Coronary artery (tissue), 2 donors: ENCODE results near the gene TTLL11.

Experiments used
- DNase-seq: peaks from one replicate; pipeline ENCODE4 v3.0.0-alpha.2; 2017; ENCODE audit warnings: low spot score
- H3K27ac ChIP-seq, 2 donors: fragments of 200-600 bp; sonication (generic); one replicate each; pipeline ENCODE4 v1.5.1; 2016 to 2019
- H3K4me3 ChIP-seq: fragments of 200-600 bp; sonication (generic); 2 replicates; pipeline ENCODE4 v1.5.1; 2016; ENCODE audit warnings: mild to moderate bottlenecking, moderate library complexity
- TF ChIP-seq, protein P1 (sequence below): fragments of 200-600 bp; sonication (generic); IDR thresholded peaks from one replicate; pipeline ENCODE4 v1.5.1; 2019; ENCODE audit warnings: antibody characterized with exemption

The TTLL11 gene

DNA sequence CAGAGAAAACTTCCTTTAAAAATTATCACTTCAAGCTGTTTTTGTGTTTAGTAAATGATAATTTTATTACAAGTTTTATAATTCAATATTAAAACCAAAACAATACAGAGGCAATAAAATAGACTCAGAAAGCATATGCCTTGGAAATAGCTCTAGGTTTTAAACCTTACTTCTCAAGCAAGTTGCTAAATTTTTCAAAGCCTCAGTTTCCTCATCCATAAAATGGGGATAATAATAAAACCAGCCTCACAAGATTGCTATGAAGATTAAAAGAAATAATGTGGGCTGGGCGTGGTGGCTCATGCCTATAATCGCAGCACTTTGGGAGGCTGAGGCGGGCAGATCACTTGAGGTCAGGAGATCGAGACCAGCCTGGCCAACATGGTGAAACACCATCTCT is 62.8 kb downstream of the TTLL11 start:
- Histone ChIP-seq H3K4me3 (no peak overlapping the region), H3K27ac (no peak overlapping the region)
- no peak for DNase-seq
- TF ChIP-seq, protein P1, sequence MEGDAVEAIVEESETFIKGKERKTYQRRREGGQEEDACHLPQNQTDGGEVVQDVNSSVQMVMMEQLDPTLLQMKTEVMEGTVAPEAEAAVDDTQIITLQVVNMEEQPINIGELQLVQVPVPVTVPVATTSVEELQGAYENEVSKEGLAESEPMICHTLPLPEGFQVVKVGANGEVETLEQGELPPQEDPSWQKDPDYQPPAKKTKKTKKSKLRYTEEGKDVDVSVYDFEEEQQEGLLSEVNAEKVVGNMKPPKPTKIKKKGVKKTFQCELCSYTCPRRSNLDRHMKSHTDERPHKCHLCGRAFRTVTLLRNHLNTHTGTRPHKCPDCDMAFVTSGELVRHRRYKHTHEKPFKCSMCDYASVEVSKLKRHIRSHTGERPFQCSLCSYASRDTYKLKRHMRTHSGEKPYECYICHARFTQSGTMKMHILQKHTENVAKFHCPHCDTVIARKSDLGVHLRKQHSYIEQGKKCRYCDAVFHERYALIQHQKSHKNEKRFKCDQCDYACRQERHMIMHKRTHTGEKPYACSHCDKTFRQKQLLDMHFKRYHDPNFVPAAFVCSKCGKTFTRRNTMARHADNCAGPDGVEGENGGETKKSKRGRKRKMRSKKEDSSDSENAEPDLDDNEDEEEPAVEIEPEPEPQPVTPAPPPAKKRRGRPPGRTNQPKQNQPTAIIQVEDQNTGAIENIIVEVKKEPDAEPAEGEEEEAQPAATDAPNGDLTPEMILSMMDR, result no peak

DNA sequence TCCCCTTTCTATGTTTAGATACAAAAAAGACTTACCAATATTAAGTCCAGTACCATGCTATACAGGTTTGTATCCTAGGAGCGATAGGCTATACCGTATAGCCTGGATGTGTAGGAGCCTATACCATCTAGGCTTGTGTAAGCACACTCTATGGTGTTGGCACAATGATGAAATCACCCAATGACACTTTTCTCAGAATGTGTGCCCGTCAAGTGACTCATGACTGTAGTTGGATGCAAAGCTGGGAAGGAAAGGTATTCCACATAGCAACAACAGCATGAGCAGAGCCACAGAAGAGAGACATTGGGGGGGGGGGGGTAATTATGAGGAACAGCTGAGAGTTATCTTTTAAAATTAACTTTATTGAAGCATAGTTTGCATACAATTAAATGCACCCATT is 63.2 kb downstream of the TTLL11 start:
- TF ChIP-seq, protein P1, result no peak
- no peak for DNase-seq
- no peak overlapping the region for H3K4me3 ChIP-seq
- no peak overlapping the region for H3K27ac ChIP-seq

DNA sequence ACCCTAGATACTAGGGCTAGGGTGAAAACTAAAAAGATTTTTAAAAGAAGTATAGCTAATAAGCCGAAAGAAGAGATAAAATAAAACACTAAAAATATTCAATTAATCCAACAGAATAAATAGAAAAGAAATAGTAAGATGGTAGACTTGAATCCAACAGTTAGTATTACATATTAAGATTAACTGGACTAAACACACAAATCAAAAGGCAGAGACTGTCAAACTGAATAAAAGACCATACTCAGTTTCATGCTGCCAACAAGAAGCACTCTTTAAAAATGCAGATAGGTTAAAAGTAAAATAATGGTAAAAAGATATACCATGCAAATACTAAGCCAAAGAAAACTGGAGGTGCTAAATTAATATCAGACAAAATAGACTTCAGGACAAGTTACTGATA is 65.0 kb downstream of the TTLL11 start:
- DNase-seq, result no peak
- TF ChIP-seq, protein P1, result no peak
- H3K27ac ChIP-seq, result no peak overlapping the region
- H3K4me3 ChIP-seq, result no peak overlapping the region

DNA sequence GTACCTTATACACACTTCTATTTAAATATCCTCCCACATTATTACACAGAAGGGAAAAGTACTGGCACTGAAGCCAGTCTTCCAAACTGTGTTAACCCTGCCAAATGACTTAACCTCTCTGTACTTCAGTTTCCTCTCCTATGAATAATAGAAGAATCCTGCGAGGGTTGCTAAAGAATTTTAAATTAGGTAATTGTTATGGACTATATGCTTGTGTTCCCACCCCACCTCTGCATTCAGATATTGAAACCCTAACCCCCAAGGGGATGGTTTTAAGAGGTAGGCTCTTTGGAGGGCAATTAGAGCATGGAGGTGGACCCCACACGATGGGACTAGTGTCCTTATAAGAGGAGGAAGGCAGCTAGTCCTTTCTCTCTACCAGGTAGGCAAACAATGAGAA is 72.7 kb downstream of the TTLL11 start:
- no peak overlapping the region for H3K4me3 ChIP-seq
- H3K27ac ChIP-seq, result peak overlapping the region in 1 of 2 donors; percentile 17
- TF ChIP-seq, protein P1, result no peak
- DNase-seq, result no peak

DNA sequence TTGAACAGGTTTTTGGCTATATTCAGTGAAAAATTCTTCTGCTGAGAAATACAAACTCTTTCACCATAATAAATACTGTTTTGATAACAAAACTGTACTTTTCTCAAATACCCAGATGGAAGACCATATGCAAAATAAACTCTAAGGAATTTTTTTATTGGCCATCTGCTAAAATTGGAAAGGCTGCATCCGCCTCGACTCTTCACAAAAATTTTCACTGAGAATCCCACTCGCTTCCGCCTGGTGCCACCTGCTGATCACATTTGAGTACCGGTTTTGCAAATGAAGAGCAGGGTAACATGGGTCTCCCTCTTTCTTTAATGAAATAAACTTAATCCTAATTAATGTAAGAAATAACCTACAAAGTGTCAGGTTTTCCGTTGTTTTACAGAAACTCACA is 76.4 kb downstream of the TTLL11 start:
- Histone ChIP-seq H3K4me3 (no peak overlapping the region), H3K27ac (no peak overlapping the region)
- TF ChIP-seq, protein P1, result no peak
- no peak for DNase-seq

DNA sequence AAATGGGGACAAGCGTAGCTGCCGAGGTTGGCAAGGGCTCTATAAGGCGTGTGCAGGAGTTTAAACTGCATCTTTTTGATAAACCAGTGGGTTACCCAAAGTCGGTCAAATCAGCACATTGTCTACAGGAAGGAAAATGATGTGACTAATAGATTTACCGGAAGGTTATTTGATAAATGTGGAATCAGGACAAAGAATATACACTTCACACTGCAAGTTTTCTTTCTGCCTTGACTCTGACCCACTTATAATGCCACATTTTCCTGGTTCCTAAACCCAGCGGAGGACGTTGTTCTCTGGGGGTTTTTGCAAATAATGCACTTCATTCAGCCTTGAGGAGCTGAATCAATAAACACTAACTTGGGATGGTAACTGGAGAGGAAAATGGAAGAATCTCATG is 76.8 kb downstream of the TTLL11 start:
- H3K4me3 ChIP-seq, result no peak overlapping the region
- TF ChIP-seq, protein P1, result no peak
- no peak for DNase-seq
- no peak overlapping the region for H3K27ac ChIP-seq

DNA sequence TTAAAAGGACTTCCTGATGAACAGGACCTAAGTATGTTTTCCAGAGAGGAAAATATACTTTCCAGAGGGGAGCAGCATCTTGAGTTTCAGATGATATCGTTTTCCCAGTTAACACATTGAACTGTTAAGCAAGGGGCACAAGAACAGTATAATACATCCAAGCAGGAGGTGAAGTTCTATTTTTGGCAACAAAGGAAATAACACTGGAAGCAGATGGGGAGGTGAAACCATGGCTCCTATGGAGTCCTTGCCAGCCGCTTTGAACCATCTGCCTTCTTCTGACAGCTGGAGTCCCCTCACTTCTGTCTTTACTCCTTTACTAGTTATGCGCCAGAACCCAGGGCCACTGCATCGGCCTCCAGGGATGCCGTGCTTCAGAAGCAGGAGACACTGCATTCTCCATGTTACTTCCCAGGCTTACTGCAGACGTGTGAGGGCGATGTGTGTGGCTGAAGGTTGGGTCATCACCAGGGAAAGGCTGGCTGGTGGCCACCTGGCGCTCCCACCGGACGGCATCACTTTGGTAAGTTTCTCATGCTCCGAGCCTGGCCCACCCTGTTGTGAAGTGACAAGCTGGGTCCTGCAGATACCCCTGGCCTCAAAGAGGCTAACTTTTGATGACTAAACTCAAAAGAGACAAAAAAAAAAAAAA is 77.8 kb downstream of the TTLL11 start:
- TF ChIP-seq, protein P1, result no peak
- Histone ChIP-seq H3K27ac (no peak overlapping the region), H3K4me3 (no peak overlapping the region)
- no peak for DNase-seq
